ENCODE measurements around the gene BCL6B.

The BCL6B gene

DNA sequence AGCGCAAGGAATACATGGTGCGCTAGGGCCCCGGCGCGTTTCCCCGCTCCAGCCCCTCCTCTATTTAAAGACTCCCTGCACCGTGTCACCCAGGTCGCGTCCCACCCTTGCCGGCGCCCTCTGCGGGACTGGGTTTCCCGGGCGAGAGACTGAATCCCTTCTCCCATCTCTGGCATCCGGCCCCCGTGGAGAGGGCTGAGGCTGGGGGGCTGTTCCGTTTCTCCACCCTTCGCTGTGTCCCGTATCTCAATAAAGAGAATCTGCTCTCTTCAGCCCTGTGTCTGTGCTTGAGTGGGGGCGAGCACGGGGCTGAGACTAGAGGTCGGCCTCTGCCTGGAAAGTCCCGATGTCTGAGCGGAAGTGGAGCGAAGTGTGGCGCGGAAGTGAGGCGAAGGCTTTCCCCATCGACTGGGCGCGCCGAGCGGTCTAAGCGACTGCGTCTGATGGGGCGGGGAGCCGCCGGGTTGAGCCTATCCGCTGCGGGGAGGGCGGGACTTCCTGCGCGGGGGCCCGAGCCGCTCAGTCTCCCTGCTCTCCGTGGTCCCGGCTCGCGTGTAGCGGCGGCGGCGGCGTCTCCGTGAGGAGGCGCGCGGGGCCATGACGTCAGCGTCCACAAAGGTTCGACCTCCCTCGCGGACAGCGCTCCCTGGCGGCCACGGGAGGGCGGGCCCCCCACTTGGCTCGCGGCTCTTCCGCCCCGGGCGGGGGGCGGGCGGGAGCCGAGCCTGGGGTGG is 8.4 kb upstream of the BCL6B start:
- peak overlapping the region; percentile 78 to 99 (median 92) for H3K4me3 ChIP-seq
- H3K4me1 ChIP-seq: peaks cover 55 to 77% (median 72%) of the 10 kb centered on the region in 10 experiments
- peaks cover 0 to 21% (median 12%) of the 10 kb centered on the region in 11 experiments; a peak in 15 of 22 replicates for H4K20me1 ChIP-seq
- peaks cover 3 to 30% (median 16%) of the 10 kb centered on the region in 11 experiments; a peak in 15 of 22 replicates for H3K36me3 ChIP-seq
- peak overlapping the region; percentile 94 to 100 (median 99) for H3K27ac ChIP-seq
- peak overlapping the region; percentile 89 to 100 (median 99) for H3K9ac ChIP-seq
- no peaks in the 10 kb centered on the region for H3K9me3 ChIP-seq (replicated peaks in 1 of 11)
- no peaks in the 10 kb centered on the region for H3K27me3 ChIP-seq
- no peak for TF ChIP-seq Cebpa-rat (IDR thresholded peaks at IDR 0.05)
- peak overlapping the region; percentile 92 to 100 (median 97) for H3K4me2 ChIP-seq

DNA sequence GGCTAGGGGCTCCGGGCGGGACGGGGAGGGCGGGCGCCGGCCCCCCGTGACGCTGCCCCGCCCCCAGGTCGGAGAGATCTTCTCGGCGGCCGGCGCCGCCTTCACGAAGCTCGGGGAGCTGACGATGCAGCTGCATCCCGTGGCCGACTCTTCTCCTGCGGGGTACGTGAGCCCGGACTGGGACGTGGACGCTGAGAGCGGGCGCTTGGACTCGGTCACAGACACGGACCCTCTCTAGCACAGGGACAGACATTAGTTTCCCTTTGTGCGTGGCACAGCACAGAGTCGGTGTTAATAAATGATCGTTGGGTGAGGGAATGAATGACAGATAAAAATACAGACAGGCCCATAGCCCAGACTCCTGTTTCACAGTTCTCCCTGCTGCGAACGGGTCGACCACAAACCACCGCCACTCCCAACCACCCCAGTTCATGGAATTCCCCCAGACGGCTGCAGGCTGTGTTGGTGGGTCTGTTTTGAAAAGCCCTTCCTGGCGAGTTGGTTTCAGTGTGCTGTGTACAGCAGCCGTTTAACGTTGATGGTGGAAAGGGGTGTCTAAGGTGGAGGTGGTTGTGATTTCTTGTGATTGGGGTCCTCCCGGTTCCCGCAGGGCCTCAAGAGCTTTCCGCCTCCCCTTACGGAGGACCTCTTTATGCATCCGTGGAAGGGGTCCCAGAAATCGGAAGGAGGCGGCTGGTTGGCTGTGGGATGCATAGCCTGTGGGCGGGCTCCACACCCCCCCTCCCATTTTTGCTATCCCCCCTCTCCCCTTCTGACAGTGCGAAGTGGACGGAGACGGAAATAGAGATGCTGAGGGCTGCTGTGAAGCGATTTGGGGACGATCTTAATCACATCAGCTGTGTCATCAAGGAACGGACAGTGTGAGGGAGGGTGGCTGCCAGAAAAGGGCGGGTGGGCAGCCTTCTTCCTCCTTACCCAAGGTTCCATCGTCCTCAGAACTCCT is 7.6 kb upstream of the BCL6B start:
- Histone ChIP-seq H3K9me3 (replicated peaks in 1 of 11) (no peaks in the 10 kb centered on the region), H3K4me2 (peak overlapping the region; percentile 91 to 99 (median 95)), H3K27me3 (no peaks in the 10 kb centered on the region), H3K27ac (peak overlapping the region; percentile 94 to 100 (median 99)), H3K36me3 (peaks cover 0 to 22% (median 7%) of the 10 kb centered on the region in 11 experiments; a peak in 13 of 22 replicates), H4K20me1 (peaks cover 0 to 12% (median 3%) of the 10 kb centered on the region in 11 experiments; a peak in 11 of 22 replicates), H3K4me3 (peak overlapping the region; percentile 78 to 99 (median 92)), H3K9ac (peak overlapping the region; percentile 89 to 100 (median 99)), H3K4me1 (peaks cover 53 to 77% (median 71%) of the 10 kb centered on the region in 10 experiments)
- TF ChIP-seq Cebpa-rat (IDR thresholded peaks at IDR 0.05): no peak

DNA sequence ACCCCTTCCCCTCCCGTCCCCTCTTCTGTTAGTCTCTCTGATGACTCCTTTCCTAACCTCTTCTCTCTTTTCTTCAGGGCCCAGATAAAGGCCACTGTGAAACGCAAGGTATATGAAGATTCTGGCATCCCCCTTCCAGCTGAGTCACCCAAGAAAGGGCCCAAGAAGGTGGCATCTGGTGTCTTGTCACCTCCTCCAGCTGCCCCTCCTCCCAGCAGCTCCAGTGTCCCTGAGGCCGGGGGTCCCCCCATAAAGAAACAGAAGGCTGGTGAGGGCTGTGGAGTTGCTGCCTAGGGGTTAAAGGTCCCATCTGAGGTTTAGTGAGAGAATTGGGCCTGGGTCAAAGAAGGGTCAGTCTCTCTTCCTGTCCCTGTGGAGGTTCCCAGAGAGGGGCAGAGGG is 6.4 kb upstream of the BCL6B start:
- Histone ChIP-seq H4K20me1 (peaks cover 0 to under 1% (median 0%) of the 10 kb centered on the region in 11 experiments; a peak in 5 of 22 replicates), H3K27me3 (peaks cover 0 to 8% (median 2%) of the 10 kb centered on the region in 11 experiments; a peak in 6 of 22 replicates), H3K4me1 (peaks cover 51 to 77% (median 70%) of the 10 kb centered on the region in 10 experiments), H3K36me3 (peaks cover 0 to 21% (median 7%) of the 10 kb centered on the region in 11 experiments; a peak in 9 of 22 replicates), H3K4me2 (peak overlapping the region; percentile 91 to 99 (median 95)), H3K4me3 (peak overlapping the region in 3 of 10 experiments; percentile 78 to 99 (median 90); a peak in 1 of 20 replicates), H3K27ac (peak overlapping the region in 9 of 11 experiments; percentile 94 to 100 (median 99); a peak in 18 of 22 replicates), H3K9me3 (replicated peaks in 1 of 11) (no peaks in the 10 kb centered on the region), H3K9ac (peak overlapping the region in 9 of 11 experiments; percentile 89 to 99 (median 98); a peak in 16 of 22 replicates)
- TF ChIP-seq Cebpa-rat (IDR thresholded peaks at IDR 0.05): no peak

DNA sequence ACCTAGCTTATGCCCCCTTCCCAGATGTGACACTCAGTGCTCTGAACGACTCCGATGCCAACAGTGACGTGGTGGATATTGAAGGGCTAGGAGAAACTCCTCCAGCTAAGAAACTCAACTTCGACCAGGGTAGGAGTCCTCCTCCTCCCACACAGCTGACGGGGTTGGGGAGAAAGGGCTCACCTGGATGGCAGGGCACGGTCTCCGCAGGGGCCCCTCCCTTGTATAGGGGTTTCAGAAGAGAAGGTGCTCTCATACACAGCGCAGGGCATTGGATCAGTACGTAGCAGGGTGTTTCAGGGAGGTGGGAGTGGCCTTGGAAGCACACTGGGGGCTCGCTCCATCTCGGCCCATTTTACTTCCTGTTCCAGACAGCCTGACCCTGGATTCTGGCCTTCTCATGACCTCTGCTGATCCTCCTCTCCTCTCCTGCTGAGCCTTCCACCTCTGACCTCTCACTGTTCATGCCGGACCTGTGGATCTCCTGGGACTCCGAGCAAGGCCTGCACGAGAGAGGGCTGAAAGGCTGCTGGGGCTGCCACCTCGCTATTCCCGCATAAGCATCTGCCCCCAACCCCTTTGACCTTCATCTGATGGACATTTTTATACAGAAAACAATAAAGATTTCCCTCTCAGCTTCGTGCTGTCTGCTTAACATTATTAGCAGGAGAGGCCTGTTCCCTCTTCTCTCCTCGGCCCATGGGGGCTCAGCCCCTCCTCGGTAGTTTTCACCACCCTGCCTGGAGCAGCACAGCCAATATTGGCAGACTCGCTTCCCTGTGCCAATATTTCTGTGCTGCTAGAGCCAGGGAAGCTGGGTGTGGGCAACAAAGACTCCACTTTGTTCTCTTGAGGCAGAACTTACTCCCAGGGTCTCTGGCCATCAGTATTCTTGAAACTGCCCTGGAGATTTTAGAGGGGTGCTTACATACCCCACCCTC is 5.7 kb upstream of the BCL6B start:
- Histone ChIP-seq H3K9me3 (replicated peaks in 1 of 11) (no peaks in the 10 kb centered on the region), H3K36me3 (peaks cover 0 to 21% (median 7%) of the 10 kb centered on the region in 11 experiments; a peak in 9 of 22 replicates), H3K27ac (peak overlapping the region in 9 of 11 experiments; percentile 26 to 100 (median 99); a peak in 16 of 22 replicates), H3K4me2 (peak overlapping the region; percentile 91 to 99 (median 95)), H3K9ac (peak overlapping the region in 10 of 11 experiments; percentile 1 to 99 (median 96); a peak in 18 of 22 replicates), H3K4me1 (peaks cover 56 to 79% (median 74%) of the 10 kb centered on the region in 10 experiments), H3K27me3 (peaks cover 2 to 15% (median 8%) of the 10 kb centered on the region in 11 experiments; a peak in 21 of 22 replicates), H4K20me1 (no peaks in the 10 kb centered on the region), H3K4me3 (peak overlapping the region in 1 of 10 experiments; percentile 1; a peak in 2 of 20 replicates)
- TF ChIP-seq Cebpa-rat (IDR thresholded peaks at IDR 0.05): no peak

DNA sequence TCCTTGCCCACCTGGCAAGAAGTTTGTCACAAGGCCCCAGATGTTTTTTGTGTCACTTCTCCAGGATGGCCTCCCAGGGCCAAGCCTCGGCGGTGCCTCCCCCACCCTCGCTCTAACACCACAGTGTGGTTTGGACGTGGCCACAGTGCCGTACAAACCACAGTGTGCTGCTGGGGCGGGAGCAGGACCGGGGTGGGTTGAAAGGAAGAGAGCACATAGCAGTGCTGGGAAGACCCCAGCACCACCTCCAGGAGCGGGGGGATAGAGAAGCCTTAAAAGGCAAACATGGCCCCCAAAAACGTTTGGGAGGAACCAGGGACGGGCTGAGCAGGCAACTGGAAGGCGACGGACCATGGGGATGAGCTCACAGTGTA is 5.0 kb upstream of the BCL6B start:
- Histone ChIP-seq H3K4me1 (peaks cover 63 to 85% (median 81%) of the 10 kb centered on the region in 10 experiments), H3K27ac (peak overlapping the region in 9 of 11 experiments; percentile 26 to 100 (median 98); a peak in 17 of 22 replicates), H3K4me2 (peak overlapping the region; percentile 91 to 99 (median 95))

DNA sequence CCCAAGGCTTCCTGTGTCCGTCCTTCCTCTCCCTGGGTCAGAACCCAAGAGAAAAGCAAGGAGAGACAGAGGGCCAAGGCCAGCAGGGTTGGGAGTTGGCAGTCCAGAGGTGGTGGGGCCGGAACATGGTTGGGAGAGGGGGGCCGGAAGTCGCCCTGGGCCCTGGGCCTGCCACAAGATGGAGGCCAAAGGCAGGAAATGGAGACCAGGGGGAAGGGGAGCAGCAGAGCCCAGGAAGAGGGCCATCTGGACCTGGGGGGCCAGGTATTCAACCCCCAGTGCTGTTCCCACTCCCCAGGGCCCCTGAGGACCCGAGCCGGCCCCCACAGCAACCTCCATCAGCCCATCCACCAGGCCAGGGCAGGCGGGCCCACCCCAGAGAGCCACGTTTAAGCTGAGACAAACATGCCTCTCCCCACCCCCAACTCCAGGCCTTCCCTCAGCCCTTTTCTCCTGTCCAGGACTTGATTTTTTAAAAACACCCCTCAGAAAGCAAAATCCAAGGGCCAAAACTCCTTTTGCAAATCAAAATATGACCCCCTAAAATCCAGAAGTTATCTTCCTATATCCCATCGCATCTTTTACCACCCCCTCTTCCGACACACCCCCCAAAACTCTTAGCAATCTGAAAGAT is 4.4 kb upstream of the BCL6B start:
- Histone ChIP-seq H3K9ac (peak overlapping the region in 6 of 11 experiments; percentile 37 to 98 (median 44); a peak in 7 of 22 replicates), H3K4me1 (peaks cover 64 to 90% (median 84%) of the 10 kb centered on the region in 10 experiments), H3K36me3 (peaks cover 0 to 21% (median 7%) of the 10 kb centered on the region in 11 experiments; a peak in 9 of 22 replicates), H3K27me3 (peaks cover 15 to 28% (median 21%) of the 10 kb centered on the region in 11 experiments), H3K4me2 (peak overlapping the region; percentile 91 to 99 (median 95)), H3K9me3 (replicated peaks in 1 of 11) (peaks cover 0 to 5% (median 0%) of the 10 kb centered on the region in 11 experiments; a peak in 6 of 22 replicates), H3K4me3 (no peak overlapping the region), H4K20me1 (no peaks in the 10 kb centered on the region), H3K27ac (peak overlapping the region in 8 of 11 experiments; percentile 51 to 100 (median 98); a peak in 16 of 22 replicates)
- TF ChIP-seq Cebpa-rat (IDR thresholded peaks at IDR 0.05): no peak

More for the DNA sequence above, 5.0 kb upstream of the BCL6B start:
- TF ChIP-seq Cebpa-rat (IDR thresholded peaks at IDR 0.05): no peak
- no peaks in the 10 kb centered on the region for H3K9me3 ChIP-seq (replicated peaks in 1 of 11)
- H3K4me3 ChIP-seq: no peak overlapping the region; a peak in 1 of 20 replicates
- H3K9ac ChIP-seq: peak overlapping the region in 10 of 11 experiments; percentile 1 to 99 (median 46); a peak in 16 of 22 replicates
- no peaks in the 10 kb centered on the region for H4K20me1 ChIP-seq
- H3K27me3 ChIP-seq: peaks cover 8 to 21% (median 14%) of the 10 kb centered on the region in 11 experiments
- H3K36me3 ChIP-seq: peaks cover 0 to 21% (median 7%) of the 10 kb centered on the region in 11 experiments; a peak in 9 of 22 replicates

DNA sequence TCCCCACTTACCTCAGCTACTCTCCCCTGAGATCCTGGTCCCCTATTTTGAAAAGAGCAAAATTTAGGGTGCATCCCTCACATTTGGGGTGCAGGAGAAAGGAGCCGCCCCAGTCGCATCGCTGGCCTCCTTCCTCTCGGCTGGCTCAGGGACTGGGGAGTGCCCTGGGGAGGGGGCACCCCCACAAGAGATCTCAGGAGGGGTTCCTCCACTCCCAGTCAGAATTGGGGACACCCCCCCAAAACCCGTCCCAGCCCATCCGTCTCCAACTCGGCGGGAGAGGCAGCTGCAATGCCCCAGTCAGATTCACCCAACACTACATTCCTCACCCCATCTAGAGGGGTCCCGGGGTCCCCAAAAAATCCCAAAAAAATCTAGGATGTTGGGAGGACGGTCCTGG is 3.5 kb upstream of the BCL6B start:
- Histone ChIP-seq H3K9ac (peak overlapping the region in 3 of 11 experiments; percentile 24 to 51 (median 31); a peak in 3 of 22 replicates), H3K4me3 (no peak overlapping the region)

More for the DNA sequence above, 3.5 kb upstream of the BCL6B start:
- Histone ChIP-seq H3K4me1 (peaks cover 64 to 89% (median 80%) of the 10 kb centered on the region in 10 experiments), H3K36me3 (peaks cover 0 to 14% (median 0%) of the 10 kb centered on the region in 11 experiments; a peak in 5 of 22 replicates), H3K27ac (peak overlapping the region in 7 of 11 experiments; percentile 17 to 99 (median 37); a peak in 10 of 22 replicates), H4K20me1 (no peaks in the 10 kb centered on the region), H3K27me3 (peaks cover 23 to 37% (median 30%) of the 10 kb centered on the region in 11 experiments), H3K4me2 (peak overlapping the region; percentile 36 to 80 (median 59); a peak in 19 of 22 replicates), H3K9me3 (replicated peaks in 1 of 11) (peaks cover 0 to 11% (median 0%) of the 10 kb centered on the region in 11 experiments; a peak in 7 of 22 replicates)
- TF ChIP-seq Cebpa-rat (IDR thresholded peaks at IDR 0.05): no peak

Data from BLaER1 treated with 17β-estradiol and CSF1 and Interleukin-3, amounts not matched to agents 10 nM and 100 nM (cell line).